Erythroblast (primary cell): ENCODE measurements around the gene DST.

Experiments
- GATA1 ChIP-seq: IDR thresholded peaks from 2 replicates; pipeline ENCODE4 v1.6.1; 2011; ENCODE audit warnings: low read depth, mild to moderate bottlenecking, control low read depth, low read length, moderate library complexity
- POLR2A ChIP-seq: IDR thresholded peaks from 2 replicates; pipeline ENCODE4 v1.6.1; 2011; ENCODE audit warnings: mild to moderate bottlenecking, low read length

- TF ChIP-seq POLR2A (no peak), GATA1 (no peak)
Observed at GRCh38 chr6:56595490-56596122, 47.1 kb downstream of the DST start.
